Calu3 (cell line): ENCODE results near the gene ASB15. TPM values are rescaled to one million over a fixed set of nuclear protein-coding genes. Genes with fewer than 3 reads are reported as not detected.

ENCODE experiments used
- BruUV-seq: library from RNA; stranded (reverse); fragments of 400-500 nt; replicated peaks from 2 replicates; lab custom pipeline; 2021; lab: Mats Ljungman, UMichigan
- CTCF ChIA-PET: fragments of 300-600 bp; sonication (Branson Sonifier 250); formaldehyde crosslinking; loops from one replicate; lab custom pipeline; 2022; ENCODE audit warnings: antibody characterized with exemption; lab: Charles Lee
- DNase-seq: peaks from one replicate; pipeline ENCODE4 v3.0.0; 2022
- H3K27ac Mint-ChIP-seq: one replicate; pipeline ENCODE4 v1.8.0; 2022; ENCODE audit warnings: mixed read lengths; ENCODE audit not compliant: unreplicated experiment
- H3K27me3 Mint-ChIP-seq: one replicate; pipeline ENCODE4 v1.8.0; 2022; ENCODE audit warnings: mixed read lengths; ENCODE audit not compliant: unreplicated experiment
- H3K36me3 Mint-ChIP-seq: one replicate; pipeline ENCODE4 v1.8.0; 2022; ENCODE audit warnings: mild to moderate bottlenecking, moderate library complexity, mixed read lengths; ENCODE audit not compliant: insufficient read depth, unreplicated experiment
- H3K4me1 Mint-ChIP-seq: one replicate; pipeline ENCODE4 v1.8.0; 2022; ENCODE audit warnings: mild to moderate bottlenecking, low read depth, mixed read lengths; ENCODE audit not compliant: unreplicated experiment
- H3K4me3 Mint-ChIP-seq: one replicate; pipeline ENCODE4 v1.8.0; 2022; ENCODE audit warnings: mild to moderate bottlenecking, low read depth, moderate library complexity, mixed read lengths; ENCODE audit not compliant: unreplicated experiment
- H3K9me3 Mint-ChIP-seq: one replicate; pipeline ENCODE4 v1.8.0; 2022; ENCODE audit warnings: low read depth, mixed read lengths; ENCODE audit not compliant: unreplicated experiment
- intact Hi-C: fragments of 100-400 bp; cut with micrococcal nuclease; formaldehyde crosslinking; loops from one replicate; pipeline ENCODE4 v1.10.0; 2022; ENCODE audit not compliant: unreplicated experiment
- total RNA-seq: library from RNA; stranded (reverse); gene quantifications from 2 replicates; pipeline ENCODE4 v1.2.3, GENCODE V29; 2022
- TF ChIP-seq, protein P1 (sequence below): fragments of 200-600 bp; IDR thresholded peaks from one replicate; pipeline ENCODE4 v1.8.0; 2022; ENCODE audit warnings: antibody characterized with exemption; ENCODE audit not compliant: unreplicated experiment

Gene ASB15
- total RNA-seq, 1 experiment from 2014 or later = not detected

DNA sequence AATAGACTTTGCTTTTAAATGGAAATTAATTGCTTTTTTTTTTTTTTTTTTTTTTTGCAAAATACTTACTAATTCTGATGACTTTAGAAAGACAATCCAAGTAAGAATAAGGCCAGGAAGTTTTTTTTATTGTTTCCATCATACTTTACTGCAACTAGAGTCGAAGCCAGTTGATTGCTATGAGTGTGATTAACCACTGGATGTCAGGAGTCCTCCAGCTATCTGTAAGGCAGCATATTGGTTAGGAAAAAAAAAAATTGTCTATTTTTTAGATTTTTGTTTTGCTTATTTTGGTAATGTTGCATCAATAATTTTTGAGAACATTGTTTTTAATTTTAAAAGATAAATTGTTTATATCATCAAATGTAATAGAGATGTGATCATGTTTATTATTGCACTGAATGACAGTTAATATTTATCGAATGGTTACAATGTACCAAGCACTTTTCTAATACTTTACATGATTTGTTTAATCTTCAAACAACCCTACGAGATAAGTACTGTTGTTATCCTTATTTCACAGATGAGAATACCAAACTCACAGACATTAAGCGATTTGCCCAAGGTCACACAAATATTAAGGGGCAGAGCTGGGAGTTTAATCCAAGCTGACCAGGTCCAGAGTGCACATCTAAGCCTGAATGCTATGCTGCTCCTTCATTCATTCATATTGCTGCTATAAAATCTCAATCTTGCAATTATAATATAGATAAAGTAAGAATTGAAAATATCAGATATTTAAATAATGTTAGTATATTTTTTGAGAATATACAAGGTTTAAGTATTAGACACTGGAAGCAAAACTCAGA, 34.1 kb downstream of the ASB15 start:
- Mint-ChIP-seq H3K36me3 (no peaks in the 10 kb centered on the region), H3K4me3 (no peak overlapping the region), H3K27ac (no peak overlapping the region), H3K4me1 (peaks cover 8% of the 10 kb centered on the region), H3K9me3 (no peaks in the 10 kb centered on the region), H3K27me3 (no peaks in the 10 kb centered on the region)
- BruUV-seq = no TSS peak
- TF ChIP-seq, protein P1, sequence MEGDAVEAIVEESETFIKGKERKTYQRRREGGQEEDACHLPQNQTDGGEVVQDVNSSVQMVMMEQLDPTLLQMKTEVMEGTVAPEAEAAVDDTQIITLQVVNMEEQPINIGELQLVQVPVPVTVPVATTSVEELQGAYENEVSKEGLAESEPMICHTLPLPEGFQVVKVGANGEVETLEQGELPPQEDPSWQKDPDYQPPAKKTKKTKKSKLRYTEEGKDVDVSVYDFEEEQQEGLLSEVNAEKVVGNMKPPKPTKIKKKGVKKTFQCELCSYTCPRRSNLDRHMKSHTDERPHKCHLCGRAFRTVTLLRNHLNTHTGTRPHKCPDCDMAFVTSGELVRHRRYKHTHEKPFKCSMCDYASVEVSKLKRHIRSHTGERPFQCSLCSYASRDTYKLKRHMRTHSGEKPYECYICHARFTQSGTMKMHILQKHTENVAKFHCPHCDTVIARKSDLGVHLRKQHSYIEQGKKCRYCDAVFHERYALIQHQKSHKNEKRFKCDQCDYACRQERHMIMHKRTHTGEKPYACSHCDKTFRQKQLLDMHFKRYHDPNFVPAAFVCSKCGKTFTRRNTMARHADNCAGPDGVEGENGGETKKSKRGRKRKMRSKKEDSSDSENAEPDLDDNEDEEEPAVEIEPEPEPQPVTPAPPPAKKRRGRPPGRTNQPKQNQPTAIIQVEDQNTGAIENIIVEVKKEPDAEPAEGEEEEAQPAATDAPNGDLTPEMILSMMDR = peak; percentile 35
- no peak for DNase-seq
- intact Hi-C loops = loop anchor here (1.0 to 5.0 kb wide), 5 partner anchors 47 to 520 kb away; no protein-coding TSS in a partner anchor
- CTCF ChIA-PET = interaction anchor here (0.6 kb wide), 1 partner anchor 115 kb away, joined by 4 read pairs; no protein-coding TSS in a partner anchor

DNA sequence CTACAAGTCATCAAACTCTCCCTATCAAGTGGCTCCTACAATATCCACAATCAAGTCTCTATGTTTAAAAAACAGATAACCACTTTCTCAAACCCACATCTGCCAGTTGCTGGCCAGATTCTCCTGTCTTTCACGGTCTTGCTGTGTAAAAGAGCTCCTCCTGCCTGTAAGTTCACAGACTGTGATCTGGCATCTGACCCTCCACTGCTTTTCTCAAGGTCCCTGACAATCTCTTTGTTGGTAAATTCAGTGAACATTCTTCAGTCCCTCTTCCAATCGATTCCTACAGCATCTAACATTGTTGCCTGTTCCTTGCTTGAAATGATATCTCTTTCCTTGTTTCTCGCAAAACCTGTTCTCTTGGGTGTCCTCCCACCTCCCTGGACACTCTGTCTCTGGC, 35.6 kb downstream of the ASB15 start:
- CTCF ChIA-PET = interaction anchor here (1.0 to 1.1 kb wide), 2 partner anchors 64 to 235 kb away, joined by 3 to 5 read pairs; no protein-coding TSS in a partner anchor
- BruUV-seq = no TSS peak
- H3K36me3 Mint-ChIP-seq = no peaks in the 10 kb centered on the region
- H3K27ac Mint-ChIP-seq = no peak overlapping the region
- TF ChIP-seq, protein P1 = no peak
- H3K27me3 Mint-ChIP-seq = no peaks in the 10 kb centered on the region
- no peak for DNase-seq
- H3K4me3 Mint-ChIP-seq = no peak overlapping the region
- peaks cover 8% of the 10 kb centered on the region for H3K4me1 Mint-ChIP-seq
- no peaks in the 10 kb centered on the region for H3K9me3 Mint-ChIP-seq
- intact Hi-C loops = loop anchor here (5.0 kb wide), 1 partner anchor 160 kb away; no protein-coding TSS in a partner anchor

DNA sequence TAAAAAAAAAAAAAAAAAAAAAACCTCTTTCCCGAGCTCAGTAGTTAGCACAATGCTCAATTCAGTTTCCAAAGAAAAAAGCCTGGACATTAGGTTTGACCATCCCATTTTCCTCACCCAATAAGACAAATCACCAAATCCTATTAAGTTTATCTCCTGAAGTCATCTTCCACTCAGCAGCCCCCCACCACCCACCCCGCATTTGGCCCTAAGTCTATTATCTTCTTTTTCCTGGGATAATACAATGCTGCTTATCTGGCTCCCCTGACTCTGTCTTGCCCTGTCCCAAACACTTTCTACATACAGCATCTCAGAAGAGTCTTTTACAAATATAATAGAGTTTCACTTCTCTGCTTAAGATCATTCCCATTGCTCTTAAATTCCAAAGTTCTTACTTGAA, 36.3 kb downstream of the ASB15 start:
- H3K36me3 Mint-ChIP-seq = no peaks in the 10 kb centered on the region
- no TSS peak for BruUV-seq
- no peaks in the 10 kb centered on the region for H3K9me3 Mint-ChIP-seq

DNA sequence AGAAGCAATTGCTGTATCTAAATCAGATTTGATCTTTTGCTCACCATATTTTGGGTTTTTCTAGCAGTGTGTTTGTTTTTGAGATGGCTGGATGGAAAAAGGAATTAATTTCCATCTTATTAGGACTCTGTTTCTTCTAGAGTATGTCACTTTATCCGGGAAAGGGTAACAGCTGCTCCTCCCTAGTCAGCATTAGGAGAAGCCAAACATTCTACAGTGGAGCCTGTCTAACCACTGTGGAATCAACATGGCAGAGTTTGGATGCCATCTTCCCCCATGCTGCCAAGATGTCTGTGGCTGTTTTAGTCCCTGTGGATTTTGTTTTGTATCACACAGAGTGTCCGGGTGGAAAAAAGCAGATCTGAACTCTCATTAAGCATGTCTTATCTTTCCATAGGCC, 38.0 kb downstream of the ASB15 start:
- Mint-ChIP-seq H3K9me3 (no peaks in the 10 kb centered on the region), H3K27me3 (no peaks in the 10 kb centered on the region), H3K27ac (no peak overlapping the region), H3K4me3 (no peak overlapping the region), H3K36me3 (no peaks in the 10 kb centered on the region), H3K4me1 (peaks cover 15% of the 10 kb centered on the region)
- no TSS peak for BruUV-seq
- no peak for DNase-seq
- TF ChIP-seq, protein P1 = no peak
- intact Hi-C loops = loop anchor here (5.0 kb wide), 1 partner anchor 158 kb away; no protein-coding TSS in a partner anchor
- CTCF ChIA-PET = interaction anchor here (0.5 kb wide), 1 partner anchor 231 kb away, joined by 3 read pairs; no protein-coding TSS in a partner anchor

More for the DNA sequence above, 36.3 kb downstream of the ASB15 start:
- TF ChIP-seq, protein P1 = no peak
- no peak overlapping the region for H3K27ac Mint-ChIP-seq
- no peak for DNase-seq
- CTCF ChIA-PET = interaction anchor here (1.0 to 1.1 kb wide), 2 partner anchors 64 to 234 kb away, joined by 3 to 5 read pairs; no protein-coding TSS in a partner anchor
- H3K4me3 Mint-ChIP-seq = no peak overlapping the region
- no peaks in the 10 kb centered on the region for H3K27me3 Mint-ChIP-seq
- intact Hi-C loops = loop anchor here (5.0 kb wide), 1 partner anchor 159 kb away; no protein-coding TSS in a partner anchor
- peaks cover 8% of the 10 kb centered on the region for H3K4me1 Mint-ChIP-seq
